ENCODE measurements around the gene LCN12. TPM values are rescaled to one million over a fixed set of nuclear protein-coding genes. Genes with fewer than 3 reads are reported as not detected.

LCN12 gene
- polyA plus RNA-seq, 1 donor (not counting 4 experiments of a cell fraction or from before 2014, with no cell fraction given), result not detected

- no peaks in the 10 kb centered on the region for H3K79me2 ChIP-seq (ENCODE audit: control insufficient read depth, insufficient read depth, low read length)
- no peak overlapping the region for H3K4me3 ChIP-seq (ENCODE audit: control insufficient read depth in 2 of 3, extremely low read depth in 1 of 3, insufficient read depth in 2 of 3, low read depth in 1 of 3, low read length in 3 of 3)
- no peaks in the 10 kb centered on the region for H3K4me1 ChIP-seq (ENCODE audit: control insufficient read depth, extremely low read depth, insufficient read depth, low read length)
- H3K9me1 ChIP-seq (ENCODE audit: control insufficient read depth, extremely low read depth, insufficient read depth, low read length), result no peaks in the 10 kb centered on the region
- no peak overlapping the region for H3K4me2 ChIP-seq (ENCODE audit: control insufficient read depth, extremely low read depth, insufficient read depth, low read depth, low read length)
- H3K9me3 ChIP-seq (ENCODE audit: control insufficient read depth, low read depth, low read length), result no peaks in the 10 kb centered on the region
- H2AFZ ChIP-seq (ENCODE audit: control insufficient read depth, low read length), result no peak overlapping the region
- dilution Hi-C loops (cut with MboI; ENCODE audit: extremely low pct_ligation_motif_present, low sequenced_read_pairs), result no loop called here
- no peaks in the 10 kb centered on the region for H3K27me3 ChIP-seq (ENCODE audit: control insufficient read depth, extremely low read depth, insufficient read depth, low read length)
- no peak overlapping the region for H3K9ac ChIP-seq (ENCODE audit: control insufficient read depth, extremely low read depth, insufficient read depth, low read length)
- peaks cover 27 to 46% of the 10 kb centered on the region in 2 experiments for H3K36me3 ChIP-seq (ENCODE audit: control insufficient read depth in 2 of 2, extremely low read depth in 1 of 2, insufficient read depth in 2 of 2, low read length in 2 of 2)
- TF ChIP-seq EZH2 (IDR thresholded peaks at IDR 0.05; ENCODE audit: low read length), result no peak
- TF ChIP-seq CTCF (optimal IDR thresholded peaks at IDR 0.05 in 1 of 3, IDR thresholded peaks at IDR 0.05 in 1 of 3, conservative IDR thresholded peaks at IDR 0.05 in 1 of 3; ENCODE audit: extremely low read depth in 1 of 3, insufficient read depth in 2 of 3, low read length in 3 of 3), result no peak
- H4K20me1 ChIP-seq (ENCODE audit: control insufficient read depth, extremely low read depth, insufficient read depth, low read length), result no peaks in the 10 kb centered on the region
- DNase-seq (ENCODE audit: low read depth, low spot score) (no peak), FAIRE-seq (no peak)
- no peak overlapping the region for H3K27ac ChIP-seq (ENCODE audit: control insufficient read depth, insufficient read depth, low read length)
Observed at GRCh38 chr9:136922540-136922939, 29.5 kb upstream of the LCN12 start.

GRCh38 chr9:136923881-136924280, 28.2 kb upstream of the LCN12 start:
- FAIRE-seq (no peak), DNase-seq (ENCODE audit: low read depth, low spot score) (no peak)
- H3K79me2 ChIP-seq (ENCODE audit: control insufficient read depth, insufficient read depth, low read length), result no peaks in the 10 kb centered on the region
- no peak overlapping the region for H3K27ac ChIP-seq (ENCODE audit: control insufficient read depth, insufficient read depth, low read length)
- H3K4me2 ChIP-seq (ENCODE audit: control insufficient read depth, extremely low read depth, insufficient read depth, low read depth, low read length), result no peak overlapping the region
- no peaks in the 10 kb centered on the region for H3K4me1 ChIP-seq (ENCODE audit: control insufficient read depth, extremely low read depth, insufficient read depth, low read length)
- H3K9me3 ChIP-seq (ENCODE audit: control insufficient read depth, low read depth, low read length), result no peaks in the 10 kb centered on the region
- H3K36me3 ChIP-seq (ENCODE audit: control insufficient read depth in 2 of 2, extremely low read depth in 1 of 2, insufficient read depth in 2 of 2, low read length in 2 of 2), result peaks cover 30 to 46% of the 10 kb centered on the region in 2 experiments
- TF ChIP-seq EZH2 (IDR thresholded peaks at IDR 0.05; ENCODE audit: low read length), result no peak
- TF ChIP-seq CTCF (optimal IDR thresholded peaks at IDR 0.05 in 1 of 3, IDR thresholded peaks at IDR 0.05 in 1 of 3, conservative IDR thresholded peaks at IDR 0.05 in 1 of 3; ENCODE audit: extremely low read depth in 1 of 3, insufficient read depth in 2 of 3, low read length in 3 of 3), result no peak
- H2AFZ ChIP-seq (ENCODE audit: control insufficient read depth, low read length), result no peak overlapping the region
- no peaks in the 10 kb centered on the region for H3K27me3 ChIP-seq (ENCODE audit: control insufficient read depth, extremely low read depth, insufficient read depth, low read length)
- no peak overlapping the region for H3K9ac ChIP-seq (ENCODE audit: control insufficient read depth, extremely low read depth, insufficient read depth, low read length)
- dilution Hi-C loops (cut with MboI; ENCODE audit: extremely low pct_ligation_motif_present, low sequenced_read_pairs), result no loop called here
- H4K20me1 ChIP-seq (ENCODE audit: control insufficient read depth, extremely low read depth, insufficient read depth, low read length), result no peaks in the 10 kb centered on the region
- no peaks in the 10 kb centered on the region for H3K9me1 ChIP-seq (ENCODE audit: control insufficient read depth, extremely low read depth, insufficient read depth, low read length)
- H3K4me3 ChIP-seq (ENCODE audit: control insufficient read depth in 2 of 3, extremely low read depth in 1 of 3, insufficient read depth in 2 of 3, low read depth in 1 of 3, low read length in 3 of 3), result no peak overlapping the region
